ENCODE data around the gene ZXDC.

- TF ChIP-seq, protein P1, sequence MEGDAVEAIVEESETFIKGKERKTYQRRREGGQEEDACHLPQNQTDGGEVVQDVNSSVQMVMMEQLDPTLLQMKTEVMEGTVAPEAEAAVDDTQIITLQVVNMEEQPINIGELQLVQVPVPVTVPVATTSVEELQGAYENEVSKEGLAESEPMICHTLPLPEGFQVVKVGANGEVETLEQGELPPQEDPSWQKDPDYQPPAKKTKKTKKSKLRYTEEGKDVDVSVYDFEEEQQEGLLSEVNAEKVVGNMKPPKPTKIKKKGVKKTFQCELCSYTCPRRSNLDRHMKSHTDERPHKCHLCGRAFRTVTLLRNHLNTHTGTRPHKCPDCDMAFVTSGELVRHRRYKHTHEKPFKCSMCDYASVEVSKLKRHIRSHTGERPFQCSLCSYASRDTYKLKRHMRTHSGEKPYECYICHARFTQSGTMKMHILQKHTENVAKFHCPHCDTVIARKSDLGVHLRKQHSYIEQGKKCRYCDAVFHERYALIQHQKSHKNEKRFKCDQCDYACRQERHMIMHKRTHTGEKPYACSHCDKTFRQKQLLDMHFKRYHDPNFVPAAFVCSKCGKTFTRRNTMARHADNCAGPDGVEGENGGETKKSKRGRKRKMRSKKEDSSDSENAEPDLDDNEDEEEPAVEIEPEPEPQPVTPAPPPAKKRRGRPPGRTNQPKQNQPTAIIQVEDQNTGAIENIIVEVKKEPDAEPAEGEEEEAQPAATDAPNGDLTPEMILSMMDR (IDR thresholded peaks at IDR 0.05): no peak
- no peak for TF ChIP-seq POLR2A (IDR thresholded peaks at IDR 0.05)
Observed at GRCh38 chr3:126399756-126400155, 75.9 kb downstream of the ZXDC start.
